ENCODE measurements around the gene IL36A.

Gene IL36A

DNA sequence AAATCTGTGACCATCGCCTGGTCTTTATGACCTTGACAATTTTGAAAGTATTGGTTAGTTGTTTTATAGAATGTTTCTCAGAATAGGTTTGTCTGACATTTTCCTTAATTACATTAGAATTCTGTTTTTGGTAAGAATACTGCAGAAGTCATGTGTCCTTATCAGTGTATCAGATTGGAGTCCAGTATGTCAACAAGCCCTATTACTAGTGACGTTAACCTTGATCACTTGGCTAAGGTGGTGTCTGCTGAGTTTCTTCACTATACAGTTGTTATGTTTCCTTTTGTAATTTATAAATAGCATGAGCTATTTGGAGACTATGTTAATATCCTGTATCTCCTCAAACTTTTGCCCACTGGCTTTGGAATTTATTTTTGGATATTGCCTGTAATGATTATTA lies 38.2 kb upstream of the IL36A start:
- TF ChIP-seq CTCF (IDR thresholded peaks at IDR 0.05; ENCODE audit: low read depth, low read length), result no peak

DNA sequence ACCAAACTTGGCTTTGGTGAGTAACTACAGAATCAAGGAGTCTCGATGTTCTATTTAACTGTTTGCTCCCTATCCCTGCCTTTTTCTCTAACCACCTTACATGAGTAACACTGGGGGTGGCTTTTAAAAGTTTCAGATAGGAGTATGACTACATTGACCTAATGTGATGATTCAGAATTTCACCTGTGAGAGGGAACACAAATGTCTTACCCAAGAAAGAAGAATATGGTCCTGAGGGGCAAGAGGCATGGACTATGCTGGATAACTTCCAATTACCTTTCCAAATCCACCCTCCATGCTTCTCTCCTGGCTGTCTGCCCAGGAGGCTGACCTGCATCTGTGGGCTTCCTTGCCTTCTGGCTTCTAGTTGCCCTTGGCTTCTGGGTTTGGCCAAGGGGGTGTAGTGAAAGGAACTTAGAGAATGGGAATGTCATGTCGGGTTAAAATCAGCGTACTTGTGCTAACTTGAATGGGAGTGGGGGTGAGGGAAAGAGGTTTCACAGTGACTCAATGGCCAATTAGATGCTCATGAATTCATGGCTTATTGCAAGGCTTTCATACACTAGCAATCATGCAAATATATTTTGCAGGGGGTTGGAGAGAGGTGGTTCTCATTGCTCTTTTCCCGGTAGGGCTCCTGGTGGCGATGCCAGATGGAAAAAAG lies 32.7 kb upstream of the IL36A start:
- no peak for TF ChIP-seq CTCF (IDR thresholded peaks at IDR 0.05; ENCODE audit: low read depth, low read length)
- no peak overlapping the region for H3K4me3 ChIP-seq (ENCODE audit: low read depth, low read length)

More for the DNA sequence above, 38.2 kb upstream of the IL36A start:
- H3K4me3 ChIP-seq (ENCODE audit: low read depth, low read length), result no peak overlapping the region

GRCh38 chr2:112973156-112973555 lies 32.1 kb upstream of the IL36A start:
- TF ChIP-seq CTCF (IDR thresholded peaks at IDR 0.05; ENCODE audit: low read depth, low read length), result no peak
- H3K4me3 ChIP-seq (ENCODE audit: low read depth, low read length), result no peak overlapping the region

GRCh38 chr2:112977559-112978056 lies 27.7 kb upstream of the IL36A start, which contains the start of gene IL36G:
TSS of gene IL36G (plus strand) at chr2:112978006. CDS start at chr2:112978639, 633 bp downstream.
- no peak within 1 kb of the TSS for H3K4me3 ChIP-seq (ENCODE audit: low read depth, low read length)
- no peak for TF ChIP-seq CTCF (IDR thresholded peaks at IDR 0.05; ENCODE audit: low read depth, low read length)

DNA sequence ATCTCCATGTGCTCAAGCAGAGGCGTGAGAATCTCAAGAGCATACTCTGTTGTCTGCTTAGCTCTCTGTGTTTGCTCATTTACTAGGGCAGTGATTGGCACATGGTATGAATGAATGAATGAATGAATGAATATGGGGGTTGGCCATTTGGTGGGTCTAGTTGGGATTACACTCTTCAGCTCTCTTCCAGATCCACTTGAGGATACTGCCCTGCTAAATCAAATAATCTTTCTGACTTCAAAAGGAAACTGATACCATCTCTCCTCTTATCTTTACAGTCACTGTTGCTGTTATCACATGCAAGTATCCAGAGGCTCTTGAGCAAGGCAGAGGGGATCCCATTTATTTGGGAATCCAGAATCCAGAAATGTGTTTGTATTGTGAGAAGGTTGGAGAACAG lies 25.5 kb upstream of the IL36A start:
- no peak for TF ChIP-seq CTCF (IDR thresholded peaks at IDR 0.05; ENCODE audit: low read depth, low read length)
- H3K4me3 ChIP-seq (ENCODE audit: low read depth, low read length), result no peak overlapping the region

- no peak overlapping the region for H3K4me3 ChIP-seq (ENCODE audit: low read depth, low read length)
- no peak for TF ChIP-seq CTCF (IDR thresholded peaks at IDR 0.05; ENCODE audit: low read depth, low read length)
Observed at GRCh38 chr2:112980537-112980936, 24.7 kb upstream of the IL36A start.

DNA sequence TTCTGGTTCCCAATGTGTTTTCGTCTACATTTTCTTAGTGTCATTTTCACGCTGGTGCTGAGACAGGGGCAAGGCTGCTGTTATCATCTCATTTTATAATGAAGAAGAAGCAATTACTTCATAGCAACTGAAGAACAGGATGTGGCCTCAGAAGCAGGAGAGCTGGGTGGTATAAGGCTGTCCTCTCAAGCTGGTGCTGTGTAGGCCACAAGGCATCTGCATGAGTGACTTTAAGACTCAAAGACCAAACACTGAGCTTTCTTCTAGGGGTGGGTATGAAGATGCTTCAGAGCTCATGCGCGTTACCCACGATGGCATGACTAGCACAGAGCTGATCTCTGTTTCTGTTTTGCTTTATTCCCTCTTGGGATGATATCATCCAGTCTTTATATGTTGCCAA lies 20.2 kb upstream of the IL36A start:
- TF ChIP-seq CTCF (IDR thresholded peaks at IDR 0.05; ENCODE audit: low read depth, low read length), result no peak
- H3K4me3 ChIP-seq (ENCODE audit: low read depth, low read length), result no peak overlapping the region

Data from WI38 (cell line).